IMR-90 (cell line): ENCODE measurements around the gene TMEM52B. TPM values are rescaled to one million over a fixed set of nuclear protein-coding genes. Genes with fewer than 3 reads are reported as not detected.

ENCODE experiments used
- ATAC-seq: fragments of 200-7000 bp; cut with Tn5 transposase; 2 replicates; pipeline ENCODE4 v1.9.1; 2020; ENCODE audit warnings: low read depth, mild to moderate bottlenecking, moderate library complexity
- BruUV-seq: library from RNA; stranded (reverse); fragments of 400-500 nt; replicated peaks from 2 replicates; lab custom pipeline; 2021; lab: Mats Ljungman, UMichigan
- CTCF ChIA-PET: fragments of 300-600 bp; formaldehyde crosslinking; extraction: SDS; loops from one replicate; lab custom pipeline; 2021; ENCODE audit warnings: antibody characterized with exemption; lab: Yijun Ruan, JAX
- POLR2A ChIA-PET: fragments of 300-600 bp; sonication (Branson Sonifier 250); formaldehyde crosslinking; loops from one replicate; lab custom pipeline; 2022; ENCODE audit warnings: antibody characterized with exemption; ENCODE audit not compliant: unreplicated experiment; lab: Charles Lee
- DNase-seq: peaks from one replicate; pipeline ENCODE4 v3.0.0; 2013
- H2AFZ ChIP-seq: replicated peaks from 2 replicates; pipeline ENCODE3; 2013; ENCODE audit warnings: low read length, mild to moderate bottlenecking; ENCODE audit not compliant: poor library complexity
- H2AK5ac ChIP-seq: 2 replicates; pipeline ENCODE4 v1.6.1; 2013; ENCODE audit warnings: low read depth, low read length, inconsistent platforms
- H2AK9ac ChIP-seq: replicated peaks from 2 replicates; pipeline ENCODE3; 2013; ENCODE audit warnings: mild to moderate bottlenecking, low read depth, low read length, moderate library complexity; ENCODE audit not compliant: poor library complexity
- H2BK120ac ChIP-seq: 2 replicates; pipeline ENCODE4 v1.6.1; 2013; ENCODE audit warnings: low read depth, low read length, inconsistent platforms
- H2BK15ac ChIP-seq: 3 replicates; pipeline ENCODE4 v1.6.1; 2013; ENCODE audit warnings: low read depth, low read length, inconsistent platforms
- H2BK20ac ChIP-seq: 2 replicates; pipeline ENCODE4 v1.6.1; 2013; ENCODE audit warnings: low read depth, mild to moderate bottlenecking, inconsistent platforms, low read length, moderate library complexity
- H2BK5ac ChIP-seq: 2 replicates; pipeline ENCODE4 v1.6.1; 2013; ENCODE audit warnings: mild to moderate bottlenecking, low read depth, low read length, inconsistent platforms; ENCODE audit not compliant: poor library complexity, severe bottlenecking
- H3K14ac ChIP-seq: replicated peaks from 2 replicates; pipeline ENCODE4 v1.6.1; 2013; ENCODE audit warnings: low read depth, low read length, inconsistent platforms
- H3K18ac ChIP-seq: 2 replicates; pipeline ENCODE4 v1.6.1; 2013; ENCODE audit warnings: low read depth, low read length, control low read depth
- H3K23ac ChIP-seq: 2 replicates; pipeline ENCODE4 v1.6.1; 2013; ENCODE audit warnings: low read depth, low read length, inconsistent platforms
- H3K27ac ChIP-seq: 2 replicates; pipeline ENCODE4 v1.5.1; 2013; ENCODE audit warnings: mild to moderate bottlenecking, control low read depth, low read length; ENCODE audit not compliant: insufficient read depth
- H3K27me3 ChIP-seq: 2 replicates; pipeline ENCODE4 v1.6.1; 2013; ENCODE audit warnings: low read length; ENCODE audit not compliant: control insufficient read depth, insufficient read depth
- H3K36me3 ChIP-seq: 2 replicates; pipeline ENCODE4 v1.6.1; 2013; ENCODE audit warnings: low read length, mixed read lengths; ENCODE audit not compliant: control insufficient read depth, insufficient read depth
- H3K4ac ChIP-seq: 2 replicates; pipeline ENCODE4 v1.6.1; 2013; ENCODE audit warnings: low read depth, low read length, inconsistent platforms
- H3K4me1 ChIP-seq: 2 replicates; pipeline ENCODE4 v1.6.1; 2013; ENCODE audit warnings: low read length, mixed read lengths; ENCODE audit not compliant: control insufficient read depth, insufficient read depth
- H3K4me2 ChIP-seq: 2 replicates; pipeline ENCODE4 v1.6.1; 2013; ENCODE audit warnings: low read depth, mild to moderate bottlenecking, control low read depth, low read length, moderate library complexity
- H3K4me3 ChIP-seq: 2 replicates; pipeline ENCODE4 v1.5.1; 2013; ENCODE audit warnings: low read depth, mild to moderate bottlenecking, control low read depth, low read length, moderate library complexity; ENCODE audit not compliant: insufficient read depth
- H3K56ac ChIP-seq: 2 replicates; pipeline ENCODE4 v1.6.1; 2013; ENCODE audit warnings: low read length, inconsistent platforms; ENCODE audit not compliant: insufficient read depth; ENCODE audit errors: extremely low read depth
- H3K79me1 ChIP-seq, 2 experiments: 2 replicates each; pipeline ENCODE4 v1.6.1; 2013; ENCODE audit warnings: low read length in 2 of 2, inconsistent platforms in 1 of 2, low read depth in 1 of 2
- H3K9ac ChIP-seq: 2 replicates; pipeline ENCODE4 v1.6.1; 2013; ENCODE audit warnings: low read depth, low read length, control low read depth
- H3K9me1 ChIP-seq: 2 replicates; pipeline ENCODE4 v1.6.1; 2013; ENCODE audit warnings: low read length, inconsistent platforms; ENCODE audit not compliant: insufficient read depth
- H3K9me3 ChIP-seq: 2 replicates; pipeline ENCODE4 v1.6.1; 2013; ENCODE audit warnings: low read length; ENCODE audit not compliant: control insufficient read depth, insufficient read depth
- H4K20me1 ChIP-seq: 2 replicates; pipeline ENCODE4 v1.6.1; 2013; ENCODE audit warnings: low read length, inconsistent platforms; ENCODE audit not compliant: insufficient read depth
- H4K5ac ChIP-seq: 2 replicates; pipeline ENCODE4 v1.6.1; 2013; ENCODE audit warnings: mild to moderate bottlenecking, low read depth, low read length, control low read depth
- H4K8ac ChIP-seq, 2 experiments: 2 replicates each; pipeline ENCODE4 v1.6.1; 2013; ENCODE audit warnings: low read depth in 2 of 2, low read length in 2 of 2, control low read depth in 1 of 2, inconsistent platforms in 1 of 2
- H4K91ac ChIP-seq: 2 replicates; pipeline ENCODE4 v1.6.1; 2013; ENCODE audit warnings: low read depth, low read length, inconsistent platforms; ENCODE audit not compliant: insufficient read depth
- BHLHE40 ChIP-seq: fragments of 150-350 bp; IDR thresholded peaks from 2 replicates; pipeline ENCODE4 v1.6.1; 2016; ENCODE audit warnings: mild to moderate bottlenecking, low read depth, low read length
- CEBPB ChIP-seq: IDR thresholded peaks from 2 replicates; pipeline ENCODE4 v1.6.1; 2012; ENCODE audit warnings: low read depth, low read length, improper control_type of control experiment
- FOS ChIP-seq: fragments of 150-350 bp; IDR thresholded peaks from 2 replicates; pipeline ENCODE4 v1.6.1; 2016; ENCODE audit warnings: low read depth, low read length
- MAFK ChIP-seq: IDR thresholded peaks from 2 replicates; pipeline ENCODE4 v1.6.1; 2012; ENCODE audit warnings: low read depth, low read length, improper control_type of control experiment
- MXI1 ChIP-seq: IDR thresholded peaks from 2 replicates; pipeline ENCODE4 v1.6.1; 2012; ENCODE audit warnings: low read depth, mild to moderate bottlenecking, low read length, moderate library complexity, borderline replicate concordance
- NFE2L2 ChIP-seq: fragments of 150-350 bp; IDR thresholded peaks from 2 replicates; pipeline ENCODE4 v1.6.1; 2016; ENCODE audit warnings: low read depth, mild to moderate bottlenecking, low read length
- POLR2A ChIP-seq: IDR thresholded peaks from 2 replicates; pipeline ENCODE4 v1.6.1; 2012; ENCODE audit warnings: mild to moderate bottlenecking, low read depth, low read length
- RCOR1 ChIP-seq: IDR thresholded peaks from 2 replicates; pipeline ENCODE4 v1.6.1; 2012; ENCODE audit warnings: mild to moderate bottlenecking, low read length, improper control_type of control experiment; ENCODE audit not compliant: insufficient replicate concordance
- SMC3 ChIP-seq: fragments of 150-350 bp; IDR thresholded peaks from 2 replicates; pipeline ENCODE4 v1.6.1; 2016; ENCODE audit warnings: low read depth, mild to moderate bottlenecking, antibody characterized with exemption, low read length, moderate library complexity
- WGBS, 2 experiments: methylation state at CpG; one replicate each; pipeline versions ENCODE4 v1.1.5 to v1.1.7; 2013; ENCODE audit warnings: missing lambda C conversion rate in 2 of 2; ENCODE audit not compliant: insufficient read length in 1 of 2; ENCODE audit errors: extremely low coverage in 2 of 2; 5-methylcytosine and 5-hydroxymethylcytosine counted together
- dilution Hi-C: fragments of 300-500 bp; cut with HindIII; formaldehyde crosslinking; loops from one replicate; pipeline ENCODE4 v1.14.3; 2018; ENCODE audit warnings: low sequenced_read_pairs; ENCODE audit not compliant: unreplicated experiment
- in situ Hi-C: fragments of 300-500 bp; cut with MboI; formaldehyde crosslinking; loops from 3 replicates; pipeline ENCODE4 v1.14.3; 2019; ENCODE audit warnings: low sequenced_read_pairs, inconsistent platforms, mixed read lengths
- intact Hi-C: fragments of 100-400 bp; cut with micrococcal nuclease; formaldehyde crosslinking; loops from 2 replicates; pipeline ENCODE4 v1.10.0; 2022
- polyA plus RNA-seq, 3 experiments: library from polyadenylated mRNA; depleted of rRNA; stranded (reverse); fragments of >200 nt; gene quantifications; 2 replicates each; pipeline ENCODE4 v1.2.3, GENCODE V29; 2012; ENCODE audit warnings: low replicate concordance in 1 of 3
- total RNA-seq: library from RNA; depleted of rRNA; stranded (reverse); fragments of >200 nt; gene quantifications from 2 replicates; pipeline ENCODE4 v1.2.3, GENCODE V29; 2012
- TF ChIP-seq, protein P1 (sequence below): fragments of 150-350 bp; IDR thresholded peaks from 2 replicates; pipeline ENCODE4 v1.6.1; 2017; ENCODE audit warnings: mild to moderate bottlenecking, antibody characterized with exemption, low read length, low read depth

Gene TMEM52B
- total and polyA plus RNA-seq, 2 of the 4 experiments (the other 2 are of a cell fraction): 2.0 to 3.6 TPM

DNA sequence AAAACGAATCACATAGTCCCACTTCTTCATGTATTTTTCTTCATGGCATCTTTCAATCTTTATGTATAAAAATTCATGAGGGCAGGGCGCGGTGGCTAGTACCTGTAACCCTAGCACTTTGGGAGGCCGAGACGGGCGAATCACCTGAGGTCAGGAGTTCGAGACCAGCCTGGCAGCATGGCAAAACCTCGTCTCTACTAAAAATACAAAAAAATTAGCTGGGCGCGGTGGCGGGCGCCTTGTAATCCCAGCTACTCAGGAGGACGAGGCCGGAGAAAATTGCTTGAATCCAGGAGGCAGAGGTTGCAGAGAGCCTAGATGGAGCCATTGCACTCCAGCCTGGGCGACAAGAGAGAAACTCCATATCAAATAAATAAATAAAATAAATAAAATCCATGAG lies 31.4 kb downstream of the TMEM52B start:
- Histone ChIP-seq H3K9me3 (no peaks in the 10 kb centered on the region), H3K4me1 (peaks cover 5% of the 10 kb centered on the region; the same call in 1 of the 2 replicates), H3K36me3 (peaks cover 4% of the 10 kb centered on the region), H3K23ac (no peak overlapping the region), H3K9ac (no peak overlapping the region), H3K27me3 (no peaks in the 10 kb centered on the region), H3K4me3 (no peak overlapping the region), H2BK20ac (no peak overlapping the region), H3K4ac (no peak overlapping the region), H3K9me1 (peaks cover 7% of the 10 kb centered on the region; the same call in 1 of the 2 replicates), H2AK9ac (no peak overlapping the region), H2BK120ac (no peak overlapping the region), H2BK15ac (no peak overlapping the region), H4K8ac (no peak overlapping the region), H3K79me1 (peaks cover 3 to 15% of the 10 kb centered on the region in 2 experiments; a peak in 3 of 4 replicates), H3K56ac (no peak overlapping the region), H2AFZ (no peak overlapping the region), H2AK5ac (no peak overlapping the region), H3K14ac (no peak overlapping the region), H2BK5ac (no peak overlapping the region), H3K4me2 (no peak overlapping the region), H4K91ac (no peak overlapping the region), H3K27ac (no peak overlapping the region), H4K5ac (no peak overlapping the region), H4K20me1 (peaks cover 10% of the 10 kb centered on the region), H3K18ac (no peak overlapping the region)
- ChIA-PET POLR2A (no interaction called here), CTCF (no interaction called here)
- in situ Hi-C loops: no loop called here
- dilution Hi-C loops: no loop called here
- no TSS peak for BruUV-seq
- DNase-seq (no peak), ATAC-seq (no peak)
- no peak for TF ChIP-seq MAFK
- no peak for TF ChIP-seq POLR2A
- no peak for TF ChIP-seq NFE2L2
- TF ChIP-seq RCOR1: no peak
- no peak for TF ChIP-seq BHLHE40
- TF ChIP-seq, protein P1, sequence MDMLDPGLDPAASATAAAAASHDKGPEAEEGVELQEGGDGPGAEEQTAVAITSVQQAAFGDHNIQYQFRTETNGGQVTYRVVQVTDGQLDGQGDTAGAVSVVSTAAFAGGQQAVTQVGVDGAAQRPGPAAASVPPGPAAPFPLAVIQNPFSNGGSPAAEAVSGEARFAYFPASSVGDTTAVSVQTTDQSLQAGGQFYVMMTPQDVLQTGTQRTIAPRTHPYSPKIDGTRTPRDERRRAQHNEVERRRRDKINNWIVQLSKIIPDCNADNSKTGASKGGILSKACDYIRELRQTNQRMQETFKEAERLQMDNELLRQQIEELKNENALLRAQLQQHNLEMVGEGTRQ: no peak
- no peak for TF ChIP-seq FOS
- TF ChIP-seq CEBPB: no peak
- no peak for TF ChIP-seq MXI1
- TF ChIP-seq SMC3: no peak
- intact Hi-C loops: loop anchor here (5.0 to 10.0 kb wide), 2 partner anchors 343 to 465 kb away; partner anchors contain the start of gene CLEC2B
- no CpG with 5 or more reads among the region's 15 CpGs for WGBS, 2 experiments
